GM23248 (cell line): Measurements from ENCODE around the gene COX6B1.

ENCODE experiments used
- EZH2 ChIP-seq: fragments of 200-600 bp; sonication (generic); IDR thresholded peaks from 2 replicates; pipeline ENCODE4 v1.6.1; 2018; ENCODE audit warnings: antibody characterized with exemption, mild to moderate bottlenecking; ENCODE audit not compliant: insufficient read depth, poor library complexity, severe bottlenecking
- EZH2phosphoT487 ChIP-seq: fragments of 200-600 bp; sonication (generic); IDR thresholded peaks from 2 replicates; pipeline ENCODE4 v1.6.1; 2018; ENCODE audit warnings: antibody characterized with exemption, moderate library complexity, mild to moderate bottlenecking, low read depth; ENCODE audit not compliant: insufficient read depth

DNA sequence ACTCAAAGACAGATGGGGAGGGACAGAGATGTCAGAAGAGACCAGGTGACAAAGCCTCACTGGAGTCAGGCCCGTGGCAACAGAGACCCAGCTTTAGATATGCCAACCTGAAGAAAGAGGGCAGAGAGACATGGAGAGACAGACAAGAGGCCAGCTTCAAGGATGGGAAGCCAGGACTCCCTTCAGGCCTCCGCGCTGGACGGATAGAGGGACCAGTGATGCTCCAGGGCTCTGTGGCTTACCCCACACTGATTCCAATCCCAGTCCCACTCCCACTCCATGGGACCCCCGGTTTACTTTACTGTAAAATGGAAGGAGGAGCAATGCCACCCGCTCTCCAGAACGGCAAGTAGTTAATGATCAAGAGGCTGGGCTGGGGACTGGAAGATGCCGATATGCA, 8.3 kb upstream of the COX6B1 start:
- no peak for TF ChIP-seq EZH2
- no peak for TF ChIP-seq EZH2phosphoT487
